ENCODE results near the gene JCAD.

The JCAD gene

GRCh38 chr10:30075481-30075880, 16.1 kb upstream of the JCAD start:
- Histone ChIP-seq H3K4me3 (ENCODE audit: low read depth, low read length) (no peak overlapping the region), H3K4me1 (no peaks in the 10 kb centered on the region), H3K36me3 (no peaks in the 10 kb centered on the region), H3K27me3 (no peaks in the 10 kb centered on the region), H3K9me3 (no peaks in the 10 kb centered on the region)
- no peak for DNase-seq
- TF ChIP-seq CTCF (IDR thresholded peaks at IDR 0.05; ENCODE audit: low read depth, low read length), result no peak

DNA sequence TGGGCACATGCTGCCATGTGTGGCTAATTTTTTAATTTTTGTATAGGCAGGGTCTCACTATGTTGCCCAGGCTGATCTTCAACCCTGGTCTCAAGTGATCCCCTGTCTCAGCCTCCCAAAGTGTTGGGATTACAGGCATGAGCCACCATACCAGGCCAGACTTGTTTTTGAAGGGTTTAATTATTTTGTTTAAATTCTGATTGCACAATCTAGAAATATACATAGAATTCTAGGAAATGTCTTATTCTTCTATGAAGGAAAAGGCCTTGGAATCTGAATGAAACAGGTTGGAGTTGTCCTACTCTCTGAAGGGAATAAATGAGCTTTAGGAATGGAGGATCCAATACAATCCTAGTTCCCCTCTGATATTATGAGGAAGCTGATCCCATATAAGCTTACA, 15.5 kb upstream of the JCAD start:
- no peaks in the 10 kb centered on the region for H3K9me3 ChIP-seq
- H3K4me1 ChIP-seq, result no peaks in the 10 kb centered on the region
- no peak for TF ChIP-seq CTCF (IDR thresholded peaks at IDR 0.05; ENCODE audit: low read depth, low read length)
- H3K4me3 ChIP-seq (ENCODE audit: low read depth, low read length), result no peak overlapping the region
- H3K27me3 ChIP-seq, result no peaks in the 10 kb centered on the region
- no peaks in the 10 kb centered on the region for H3K36me3 ChIP-seq
- DNase-seq, result no peak

GRCh38 chr10:30074090-30074489, 14.7 kb upstream of the JCAD start:
- Histone ChIP-seq H3K4me1 (no peaks in the 10 kb centered on the region), H3K27me3 (no peaks in the 10 kb centered on the region), H3K4me3 (ENCODE audit: low read depth, low read length) (no peak overlapping the region), H3K9me3 (no peaks in the 10 kb centered on the region), H3K36me3 (no peaks in the 10 kb centered on the region)
- DNase-seq, result no peak
- no peak for TF ChIP-seq CTCF (IDR thresholded peaks at IDR 0.05; ENCODE audit: low read depth, low read length)

- no peaks in the 10 kb centered on the region for H3K4me1 ChIP-seq
- H3K9me3 ChIP-seq, result no peaks in the 10 kb centered on the region
- H3K36me3 ChIP-seq, result no peaks in the 10 kb centered on the region
- no peak for TF ChIP-seq CTCF (IDR thresholded peaks at IDR 0.05; ENCODE audit: low read depth, low read length)
- H3K4me3 ChIP-seq (ENCODE audit: low read depth, low read length), result no peak overlapping the region
- DNase-seq, result no peak
- no peaks in the 10 kb centered on the region for H3K27me3 ChIP-seq
These were observed 14.3 kb upstream of the JCAD start for GRCh38 chr10:30073767-30074060.

DNA sequence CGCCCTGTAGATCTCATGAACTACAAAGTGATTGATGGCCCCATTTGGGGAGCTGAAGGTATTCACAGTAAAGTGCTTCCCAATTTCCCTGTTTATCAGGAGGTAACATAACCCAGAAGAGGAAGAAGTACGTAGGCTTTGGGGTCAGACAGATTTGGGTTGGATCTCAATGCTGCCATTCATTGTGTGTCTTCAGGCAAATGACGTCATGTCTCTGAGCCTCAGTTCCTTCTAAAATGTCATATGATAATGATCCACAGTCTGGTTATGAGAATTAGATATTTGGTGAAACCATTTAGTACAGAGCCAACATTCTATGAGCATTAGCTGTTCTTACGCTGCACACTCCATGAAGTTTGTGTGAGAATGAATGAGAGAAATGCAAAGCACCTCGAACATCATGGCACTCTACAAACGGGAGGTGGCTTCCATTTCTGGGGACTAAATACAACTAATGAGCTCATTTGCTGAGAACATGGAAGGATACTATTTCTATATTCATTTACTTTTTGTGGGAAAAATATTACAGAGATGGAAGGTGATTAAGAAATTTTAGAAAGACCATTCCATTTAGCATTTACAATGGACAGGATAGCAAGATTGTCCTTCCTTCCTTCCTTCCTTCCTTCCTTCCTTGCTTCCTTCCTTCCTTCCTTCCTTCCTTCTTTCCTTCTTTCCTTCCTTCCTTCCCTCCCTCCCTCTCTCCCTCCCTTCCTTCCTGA, 13.8 kb upstream of the JCAD start:
- Histone ChIP-seq H3K9me3 (no peaks in the 10 kb centered on the region), H3K27me3 (no peaks in the 10 kb centered on the region), H3K36me3 (no peaks in the 10 kb centered on the region), H3K4me1 (no peaks in the 10 kb centered on the region), H3K4me3 (ENCODE audit: low read depth, low read length) (no peak overlapping the region)
- no peak for TF ChIP-seq CTCF (IDR thresholded peaks at IDR 0.05; ENCODE audit: low read depth, low read length)
- DNase-seq, result no peak

DNA sequence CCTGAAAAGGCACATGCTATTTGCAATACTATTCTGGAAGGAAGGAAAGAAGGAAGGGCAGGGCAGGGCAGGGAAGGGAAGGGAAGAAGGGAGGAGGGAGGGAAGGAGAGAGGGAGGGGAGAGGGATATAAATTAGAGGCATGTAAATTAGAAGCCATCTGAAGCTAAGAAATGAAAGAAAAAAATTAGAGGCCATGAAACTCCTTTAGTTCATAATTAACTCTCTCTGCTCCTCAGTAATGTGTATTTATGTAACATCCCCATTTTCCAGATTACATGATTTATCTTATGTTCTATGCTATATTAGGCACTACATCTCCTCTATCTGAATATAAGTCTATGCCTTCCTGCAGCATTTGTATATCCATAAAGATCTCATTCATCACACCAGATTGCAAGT, 12.7 kb upstream of the JCAD start:
- no peaks in the 10 kb centered on the region for H3K9me3 ChIP-seq
- no peak for TF ChIP-seq CTCF (IDR thresholded peaks at IDR 0.05; ENCODE audit: low read depth, low read length)
- no peaks in the 10 kb centered on the region for H3K27me3 ChIP-seq
- no peaks in the 10 kb centered on the region for H3K36me3 ChIP-seq
- no peak for DNase-seq
- no peaks in the 10 kb centered on the region for H3K4me1 ChIP-seq
- H3K4me3 ChIP-seq (ENCODE audit: low read depth, low read length), result no peak overlapping the region

Measured in BE2C (cell line).